Fibroblast of gingiva (primary cell): ENCODE data around the gene MRPL55.
"Not testable (repeated sequence)": the region's sequence is repeated elsewhere in the genome, so short reads cannot be mapped to it uniquely, and the experiment has no call there.

Experiments
- DNase-seq: peaks from one replicate; pipeline ENCODE4 v3.0.0-alpha.2; 2011; ENCODE audit warnings: low read depth

MRPL55 gene

DNA sequence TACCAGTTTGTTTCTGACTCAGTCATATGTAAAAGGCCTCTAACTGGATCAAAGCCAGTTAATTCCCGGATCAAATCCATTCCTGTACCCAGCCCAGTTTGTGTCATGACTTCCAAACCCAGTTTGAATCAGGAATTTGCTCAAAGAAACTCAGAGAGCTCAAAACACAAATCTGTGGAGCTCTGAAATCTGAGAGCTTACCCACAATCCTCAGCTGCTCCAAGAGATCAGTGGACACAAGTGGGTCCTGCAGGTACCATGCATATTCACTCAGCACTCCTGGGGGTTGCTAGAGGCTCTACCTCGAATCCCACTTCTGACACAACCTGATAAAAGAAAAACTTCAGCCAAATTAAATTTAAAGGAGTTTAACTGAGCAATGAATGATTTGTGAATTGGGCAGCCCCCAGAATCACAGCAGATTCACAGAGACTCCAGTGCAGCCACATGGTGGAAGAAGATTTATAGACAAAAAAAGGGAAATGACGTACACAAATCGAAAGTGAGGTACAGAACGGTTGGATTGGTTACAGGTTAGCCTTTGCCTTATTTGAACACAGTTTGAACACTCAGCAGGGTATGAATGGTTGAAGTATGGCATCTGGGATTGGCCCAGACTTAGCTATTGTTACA is 11.9 kb upstream of the MRPL55 start:
- DNase-seq = peak; percentile 18

GRCh38 chr1:228120351-228120750 is 11.3 kb upstream of the MRPL55 start:
- no peak for DNase-seq

GRCh38 chr1:228118040-228118439 is 8.9 kb upstream of the MRPL55 start:
- DNase-seq = no peak

DNA sequence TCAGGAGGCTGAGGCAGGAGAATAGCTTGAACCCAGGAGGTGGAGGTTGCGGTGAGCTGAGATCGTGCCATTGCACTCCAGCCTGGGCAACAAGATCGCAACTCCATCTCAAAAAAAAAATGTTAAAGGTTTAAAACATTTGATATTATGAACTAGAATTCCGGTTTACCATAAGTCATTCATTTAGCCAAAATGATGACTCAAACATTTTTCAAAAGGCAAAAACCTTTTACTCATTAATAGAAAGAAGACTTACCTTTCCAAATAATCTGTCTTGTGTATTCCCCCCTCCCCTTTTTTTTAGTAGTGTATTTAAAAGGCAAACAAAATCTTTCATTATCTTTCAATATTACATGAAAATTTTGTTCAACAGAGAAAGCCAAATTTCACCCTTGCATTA is 8.2 kb upstream of the MRPL55 start:
- DNase-seq = no peak

- DNase-seq = no peak
Observed at GRCh38 chr1:228114827-228115226, 5.7 kb upstream of the MRPL55 start.

- DNase-seq = no peak
Observed at GRCh38 chr1:228112617-228113016, 3.5 kb upstream of the MRPL55 start.

DNA sequence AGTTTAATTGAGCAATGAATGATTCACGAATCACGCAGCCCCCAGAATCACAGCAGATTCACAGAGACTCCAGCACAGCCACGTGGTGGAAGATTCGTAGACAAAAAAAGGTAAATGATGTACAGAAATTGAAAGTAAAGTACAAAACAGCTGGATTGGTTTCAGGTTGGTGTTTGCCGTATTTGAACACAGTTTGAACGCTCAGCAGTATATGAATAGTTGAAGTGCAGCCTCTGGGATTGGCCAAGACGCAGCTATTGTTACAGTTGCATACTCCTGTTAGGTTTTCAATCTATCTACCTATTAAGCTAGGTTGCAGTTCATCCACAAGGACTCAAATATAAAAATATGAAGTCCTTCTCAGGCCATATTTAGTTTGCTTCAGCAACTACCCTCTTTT is 3.1 kb upstream of the MRPL55 start:
- no peak for DNase-seq

DNA sequence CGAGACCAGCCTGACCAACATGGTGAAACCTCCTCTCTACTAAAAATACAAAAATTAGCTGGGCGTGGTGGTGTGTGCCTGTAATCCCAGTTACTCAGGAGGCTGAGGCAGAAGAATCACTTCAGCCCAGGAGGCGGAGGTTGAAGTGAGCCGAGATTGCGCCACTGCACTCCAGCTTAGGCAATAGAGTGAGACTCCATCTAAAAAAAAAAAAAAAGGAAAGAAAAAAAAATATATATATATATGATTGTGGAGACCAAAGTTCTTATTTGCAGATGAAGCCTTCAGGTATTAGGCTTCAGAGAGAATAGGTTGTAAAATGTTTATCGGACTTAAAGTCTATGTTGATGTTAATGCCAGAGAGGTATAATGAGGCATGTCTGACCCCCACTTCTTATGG is 2.2 kb upstream of the MRPL55 start:
- not testable (repeated sequence) for DNase-seq

DNA sequence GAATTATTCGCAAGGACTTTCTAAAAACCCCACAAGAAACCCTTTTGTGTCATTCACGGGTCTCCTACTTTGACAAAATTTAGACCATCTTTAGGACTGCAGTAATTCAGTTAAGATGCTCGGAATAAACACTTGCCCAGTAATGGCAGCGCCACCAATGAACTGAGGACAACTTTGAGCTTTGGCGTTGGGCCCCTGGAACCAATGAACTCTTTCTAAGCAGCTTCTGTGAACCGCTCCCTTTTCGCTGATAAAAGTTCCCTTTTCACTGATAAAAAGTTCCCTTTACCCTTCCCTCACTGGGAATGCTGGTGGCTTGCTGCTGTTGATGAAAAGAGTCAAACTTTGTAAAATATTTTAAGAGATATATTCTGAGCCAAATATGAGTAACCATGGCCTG is 1.5 kb upstream of the MRPL55 start:
- DNase-seq = no peak

DNA sequence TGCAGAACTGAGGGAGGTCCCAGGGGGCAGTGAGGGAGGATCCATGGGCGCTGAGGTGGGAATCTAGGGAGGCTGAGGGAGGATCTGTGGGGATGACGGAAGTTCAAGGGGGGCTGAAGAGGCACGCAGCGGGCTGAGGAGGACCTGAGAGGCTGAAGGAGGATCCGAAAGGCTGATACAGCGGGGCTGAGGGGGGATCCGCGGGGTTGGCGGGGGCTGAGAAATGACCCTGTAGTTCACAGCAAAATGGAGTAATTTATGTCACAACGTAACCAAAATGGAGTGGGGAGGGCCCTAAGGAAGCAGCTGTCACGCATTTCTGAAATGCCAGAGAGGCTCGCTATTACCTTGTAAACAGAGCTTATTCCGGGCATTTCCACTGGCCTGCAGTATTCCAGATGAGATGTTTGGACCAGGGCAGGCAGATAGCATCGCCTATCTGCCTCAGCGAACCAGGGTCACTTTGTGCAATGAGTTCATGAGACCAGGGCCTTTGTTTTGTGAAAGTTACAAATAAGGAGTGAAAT is 926 bp upstream of the MRPL55 start:
- DNase-seq = no peak

- DNase-seq = no peak
Observed at GRCh38 chr1:228108742-228109072, 392 bp downstream of the MRPL55 start.

GRCh38 chr1:228108055-228108690 is 926 bp downstream of the MRPL55 start:
- DNase-seq = no peak

DNA sequence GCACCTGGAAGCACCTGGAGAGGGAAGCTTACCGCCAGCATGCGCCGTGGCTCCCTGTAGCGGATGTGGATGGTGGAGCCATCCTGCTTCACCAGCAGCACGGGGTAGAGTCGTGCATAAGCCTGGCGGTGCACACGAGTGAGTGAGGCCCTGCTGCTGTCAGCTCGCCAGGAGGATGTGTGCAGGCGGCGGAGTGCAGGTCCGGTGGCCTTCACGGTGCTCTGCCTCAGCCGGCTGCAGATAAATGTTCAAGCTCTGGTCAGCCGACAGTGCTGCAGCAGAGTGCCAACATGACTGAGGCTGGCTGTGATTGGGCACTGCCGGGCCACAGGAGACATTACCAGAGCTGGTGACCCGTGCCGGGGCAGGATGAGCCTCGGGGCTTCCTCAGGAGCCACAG is 1.5 kb downstream of the MRPL55 start:
- DNase-seq = no peak

- DNase-seq = no peak
Observed at GRCh38 chr1:228106800-228107054, 2.4 kb downstream of the MRPL55 start.

GRCh38 chr1:228105996-228106799 is 2.9 kb downstream of the MRPL55 start:
- no peak for DNase-seq

- DNase-seq = no peak
Observed at GRCh38 chr1:228105270-228105995, 3.7 kb downstream of the MRPL55 start.

- DNase-seq = no peak
Observed at GRCh38 chr1:228104526-228105269, 4.4 kb downstream of the MRPL55 start.

- DNase-seq = peak; percentile 85
Observed at GRCh38 chr1:228102791-228103620, 6.1 kb downstream of the MRPL55 start, which contains the start of gene C1orf35. TSS of gene C1orf35 (minus strand) at chr1:228103325. CDS start at chr1:228103227, 98 bp downstream.

- no peak for DNase-seq
Observed at GRCh38 chr1:228101994-228102790, 6.9 kb downstream of the MRPL55 start.

DNA sequence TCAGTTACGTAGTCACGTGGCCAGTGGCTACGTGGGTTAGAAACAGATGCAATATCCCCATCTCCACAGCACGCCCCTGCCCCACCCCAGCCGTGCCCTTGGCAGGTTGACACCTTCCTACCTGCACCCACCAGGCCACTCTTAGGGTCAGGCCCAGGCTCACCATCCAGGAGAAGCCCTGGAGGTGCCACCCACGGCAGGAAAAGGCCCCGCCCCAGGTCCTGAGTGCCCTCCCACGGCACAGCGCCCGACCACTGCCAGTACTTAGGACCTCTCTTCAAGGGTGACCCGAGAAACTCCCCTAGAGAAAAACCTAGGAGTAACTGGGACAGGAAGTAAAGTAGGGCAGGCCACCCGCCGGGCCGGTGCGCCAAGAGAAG is 7.5 kb downstream of the MRPL55 start:
- no peak for DNase-seq
